Measurements from ENCODE around the gene ABCC5.

The ABCC5 gene

GRCh38 chr3:183930086-183930485, 87.6 kb downstream of the ABCC5 start:
- H3K4me3 ChIP-seq (ENCODE audit: insufficient read depth, low read depth, low read length, poor library complexity, severe bottlenecking), result no peak overlapping the region
- no peaks in the 10 kb centered on the region for H3K27me3 ChIP-seq (replicated peaks; ENCODE audit: control insufficient read depth, insufficient read depth, low read length, poor library complexity, severe bottlenecking)
- H3K27ac ChIP-seq (ENCODE audit: insufficient read depth, low read length, poor library complexity, severe bottlenecking), result no peak overlapping the region
- peaks cover 4% of the 10 kb centered on the region for H3K36me3 ChIP-seq (ENCODE audit: control insufficient read depth, insufficient read depth, low read length)
- no peak for DNase-seq
- no peaks in the 10 kb centered on the region for H3K4me1 ChIP-seq (ENCODE audit: control insufficient read depth, insufficient read depth, low read length, poor library complexity, severe bottlenecking)
- H3K9me3 ChIP-seq (ENCODE audit: control insufficient read depth, low read length), result no peaks in the 10 kb centered on the region

- no peaks in the 10 kb centered on the region for H3K9me3 ChIP-seq (ENCODE audit: control insufficient read depth, low read length)
- H3K4me1 ChIP-seq (ENCODE audit: control insufficient read depth, insufficient read depth, low read length, poor library complexity, severe bottlenecking), result no peaks in the 10 kb centered on the region
- H3K27ac ChIP-seq (ENCODE audit: insufficient read depth, low read length, poor library complexity, severe bottlenecking), result no peak overlapping the region
- H3K4me3 ChIP-seq (ENCODE audit: insufficient read depth, low read depth, low read length, poor library complexity, severe bottlenecking), result no peak overlapping the region
- H3K27me3 ChIP-seq (replicated peaks; ENCODE audit: control insufficient read depth, insufficient read depth, low read length, poor library complexity, severe bottlenecking), result no peaks in the 10 kb centered on the region
- peaks cover 18% of the 10 kb centered on the region for H3K36me3 ChIP-seq (ENCODE audit: control insufficient read depth, insufficient read depth, low read length)
- DNase-seq, result no peak
Measured at GRCh38 chr3:183927059-183927458, 90.6 kb downstream of the ABCC5 start.

- Histone ChIP-seq H3K4me1 (ENCODE audit: control insufficient read depth, insufficient read depth, low read length, poor library complexity, severe bottlenecking) (no peaks in the 10 kb centered on the region), H3K27me3 (replicated peaks; ENCODE audit: control insufficient read depth, insufficient read depth, low read length, poor library complexity, severe bottlenecking) (no peaks in the 10 kb centered on the region), H3K36me3 (ENCODE audit: control insufficient read depth, insufficient read depth, low read length) (peaks cover 22% of the 10 kb centered on the region), H3K4me3 (ENCODE audit: insufficient read depth, low read depth, low read length, poor library complexity, severe bottlenecking) (no peak overlapping the region), H3K9me3 (ENCODE audit: control insufficient read depth, low read length) (no peaks in the 10 kb centered on the region), H3K27ac (ENCODE audit: insufficient read depth, low read length, poor library complexity, severe bottlenecking) (no peak overlapping the region)
- DNase-seq, result no peak
Measured at GRCh38 chr3:183924956-183925355, 92.7 kb downstream of the ABCC5 start.

- Histone ChIP-seq H3K27ac (ENCODE audit: insufficient read depth, low read length, poor library complexity, severe bottlenecking) (no peak overlapping the region), H3K4me1 (ENCODE audit: control insufficient read depth, insufficient read depth, low read length, poor library complexity, severe bottlenecking) (no peaks in the 10 kb centered on the region), H3K27me3 (replicated peaks; ENCODE audit: control insufficient read depth, insufficient read depth, low read length, poor library complexity, severe bottlenecking) (no peaks in the 10 kb centered on the region), H3K9me3 (ENCODE audit: control insufficient read depth, low read length) (no peaks in the 10 kb centered on the region), H3K4me3 (ENCODE audit: insufficient read depth, low read depth, low read length, poor library complexity, severe bottlenecking) (no peak overlapping the region), H3K36me3 (ENCODE audit: control insufficient read depth, insufficient read depth, low read length) (peaks cover 22% of the 10 kb centered on the region)
- no peak for DNase-seq
Measured at GRCh38 chr3:183924543-183924942, 93.1 kb downstream of the ABCC5 start.

- DNase-seq, result no peak
- H3K4me3 ChIP-seq (ENCODE audit: insufficient read depth, low read depth, low read length, poor library complexity, severe bottlenecking), result no peak overlapping the region
- no peaks in the 10 kb centered on the region for H3K9me3 ChIP-seq (ENCODE audit: control insufficient read depth, low read length)
- no peak overlapping the region for H3K27ac ChIP-seq (ENCODE audit: insufficient read depth, low read length, poor library complexity, severe bottlenecking)
- no peaks in the 10 kb centered on the region for H3K4me1 ChIP-seq (ENCODE audit: control insufficient read depth, insufficient read depth, low read length, poor library complexity, severe bottlenecking)
- no peaks in the 10 kb centered on the region for H3K27me3 ChIP-seq (replicated peaks; ENCODE audit: control insufficient read depth, insufficient read depth, low read length, poor library complexity, severe bottlenecking)
- peaks cover 22% of the 10 kb centered on the region for H3K36me3 ChIP-seq (ENCODE audit: control insufficient read depth, insufficient read depth, low read length)
Measured at GRCh38 chr3:183922421-183922820, 95.3 kb downstream of the ABCC5 start.

- no peak for DNase-seq
- H3K36me3 ChIP-seq (ENCODE audit: control insufficient read depth, insufficient read depth, low read length), result peaks cover 22% of the 10 kb centered on the region
- no peaks in the 10 kb centered on the region for H3K27me3 ChIP-seq (replicated peaks; ENCODE audit: control insufficient read depth, insufficient read depth, low read length, poor library complexity, severe bottlenecking)
- no peaks in the 10 kb centered on the region for H3K4me1 ChIP-seq (ENCODE audit: control insufficient read depth, insufficient read depth, low read length, poor library complexity, severe bottlenecking)
- H3K27ac ChIP-seq (ENCODE audit: insufficient read depth, low read length, poor library complexity, severe bottlenecking), result no peak overlapping the region
- H3K4me3 ChIP-seq (ENCODE audit: insufficient read depth, low read depth, low read length, poor library complexity, severe bottlenecking), result no peak overlapping the region
- no peaks in the 10 kb centered on the region for H3K9me3 ChIP-seq (ENCODE audit: control insufficient read depth, low read length)
Measured at GRCh38 chr3:183921096-183921495, 96.6 kb downstream of the ABCC5 start.

GRCh38 chr3:183920416-183920815, 97.3 kb downstream of the ABCC5 start:
- no peak overlapping the region for H3K4me3 ChIP-seq (ENCODE audit: insufficient read depth, low read depth, low read length, poor library complexity, severe bottlenecking)
- no peak for DNase-seq
- H3K9me3 ChIP-seq (ENCODE audit: control insufficient read depth, low read length), result no peaks in the 10 kb centered on the region
- H3K36me3 ChIP-seq (ENCODE audit: control insufficient read depth, insufficient read depth, low read length), result peaks cover 22% of the 10 kb centered on the region
- H3K27me3 ChIP-seq (replicated peaks; ENCODE audit: control insufficient read depth, insufficient read depth, low read length, poor library complexity, severe bottlenecking), result no peaks in the 10 kb centered on the region
- H3K27ac ChIP-seq (ENCODE audit: insufficient read depth, low read length, poor library complexity, severe bottlenecking), result no peak overlapping the region
- H3K4me1 ChIP-seq (ENCODE audit: control insufficient read depth, insufficient read depth, low read length, poor library complexity, severe bottlenecking), result no peaks in the 10 kb centered on the region

GRCh38 chr3:183918178-183918577, 99.5 kb downstream of the ABCC5 start:
- H3K27me3 ChIP-seq (replicated peaks; ENCODE audit: control insufficient read depth, insufficient read depth, low read length, poor library complexity, severe bottlenecking), result no peaks in the 10 kb centered on the region

GRCh38 chr3:183917776-183918175, 99.9 kb downstream of the ABCC5 start:
- peaks cover 8% of the 10 kb centered on the region for H3K36me3 ChIP-seq (ENCODE audit: control insufficient read depth, insufficient read depth, low read length)
- no peaks in the 10 kb centered on the region for H3K9me3 ChIP-seq (ENCODE audit: control insufficient read depth, low read length)
- H3K4me1 ChIP-seq (ENCODE audit: control insufficient read depth, insufficient read depth, low read length, poor library complexity, severe bottlenecking), result no peaks in the 10 kb centered on the region
- no peak overlapping the region for H3K27ac ChIP-seq (ENCODE audit: insufficient read depth, low read length, poor library complexity, severe bottlenecking)
- DNase-seq, result no peak
- H3K27me3 ChIP-seq (replicated peaks; ENCODE audit: control insufficient read depth, insufficient read depth, low read length, poor library complexity, severe bottlenecking), result no peaks in the 10 kb centered on the region
- H3K4me3 ChIP-seq (ENCODE audit: insufficient read depth, low read depth, low read length, poor library complexity, severe bottlenecking), result no peak overlapping the region

More at GRCh38 chr3:183918178-183918577, 99.5 kb downstream of the ABCC5 start:
- no peak for DNase-seq
- H3K36me3 ChIP-seq (ENCODE audit: control insufficient read depth, insufficient read depth, low read length), result peaks cover 8% of the 10 kb centered on the region
- H3K4me1 ChIP-seq (ENCODE audit: control insufficient read depth, insufficient read depth, low read length, poor library complexity, severe bottlenecking), result no peaks in the 10 kb centered on the region
- no peak overlapping the region for H3K27ac ChIP-seq (ENCODE audit: insufficient read depth, low read length, poor library complexity, severe bottlenecking)
- H3K4me3 ChIP-seq (ENCODE audit: insufficient read depth, low read depth, low read length, poor library complexity, severe bottlenecking), result no peak overlapping the region
- no peaks in the 10 kb centered on the region for H3K9me3 ChIP-seq (ENCODE audit: control insufficient read depth, low read length)

GRCh38 chr3:183914856-183915255, 102.8 kb downstream of the ABCC5 start:
- Histone ChIP-seq H3K4me1 (ENCODE audit: control insufficient read depth, insufficient read depth, low read length, poor library complexity, severe bottlenecking) (no peaks in the 10 kb centered on the region), H3K4me3 (ENCODE audit: insufficient read depth, low read depth, low read length, poor library complexity, severe bottlenecking) (no peak overlapping the region), H3K27ac (ENCODE audit: insufficient read depth, low read length, poor library complexity, severe bottlenecking) (no peak overlapping the region), H3K36me3 (ENCODE audit: control insufficient read depth, insufficient read depth, low read length) (no peaks in the 10 kb centered on the region), H3K27me3 (replicated peaks; ENCODE audit: control insufficient read depth, insufficient read depth, low read length, poor library complexity, severe bottlenecking) (no peaks in the 10 kb centered on the region), H3K9me3 (ENCODE audit: control insufficient read depth, low read length) (no peaks in the 10 kb centered on the region)
- no peak for DNase-seq

GRCh38 chr3:183913580-183913920, 104.1 kb downstream of the ABCC5 start:
- Histone ChIP-seq H3K4me3 (ENCODE audit: insufficient read depth, low read depth, low read length, poor library complexity, severe bottlenecking) (no peak overlapping the region), H3K9me3 (ENCODE audit: control insufficient read depth, low read length) (no peaks in the 10 kb centered on the region), H3K27me3 (replicated peaks; ENCODE audit: control insufficient read depth, insufficient read depth, low read length, poor library complexity, severe bottlenecking) (no peaks in the 10 kb centered on the region), H3K36me3 (ENCODE audit: control insufficient read depth, insufficient read depth, low read length) (no peaks in the 10 kb centered on the region), H3K4me1 (ENCODE audit: control insufficient read depth, insufficient read depth, low read length, poor library complexity, severe bottlenecking) (no peaks in the 10 kb centered on the region), H3K27ac (ENCODE audit: insufficient read depth, low read length, poor library complexity, severe bottlenecking) (no peak overlapping the region)
- no peak for DNase-seq

All from effector memory CD4-positive, alpha-beta T cell (primary cell).